Fibroblast of the aortic adventitia (primary cell): ENCODE measurements around the gene COL4A6. TPM values are rescaled to one million over a fixed set of nuclear protein-coding genes. Genes with fewer than 3 reads are reported as not detected.
A peak's percentile ranks its signal among the peaks of the same experiment; 100 is the strongest.

ENCODE experiments used
- DNase-seq: peaks from one replicate; pipeline ENCODE4 v3.0.0-alpha.2; 2010; ENCODE audit warnings: low read depth
- H3K4me3 ChIP-seq: 2 replicates; pipeline ENCODE4 v1.5.1; 2011; ENCODE audit warnings: low read depth, mild to moderate bottlenecking, control low read depth, low read length, moderate library complexity
- CTCF ChIP-seq: IDR thresholded peaks from 2 replicates; pipeline ENCODE4 v1.5.1; 2011; ENCODE audit warnings: mild to moderate bottlenecking, low read length, control low read depth, inconsistent platforms; ENCODE audit not compliant: insufficient read depth
- total RNA-seq: library from RNA; depleted of rRNA; stranded (reverse); fragments of >200 nt; gene quantifications from 2 replicates; pipeline ENCODE4 v1.2.3, GENCODE V29; 2012; ENCODE audit warnings: low replicate concordance

COL4A6 gene
- total RNA-seq, 1 donor: 2.2 TPM

GRCh38 chrX:108123591-108124366 lies 314.4 kb downstream of the COL4A6 start:
- DNase-seq: no peak
- TF ChIP-seq CTCF: no peak

GRCh38 chrX:108122748-108123147 lies 315.5 kb downstream of the COL4A6 start:
- peak; percentile 71 for DNase-seq

More at GRCh38 chrX:108123591-108124366, 314.4 kb downstream of the COL4A6 start:
- H3K4me3 ChIP-seq: no peak overlapping the region

GRCh38 chrX:108121291-108121690 lies 316.9 kb downstream of the COL4A6 start:
- no peak for DNase-seq
- no peak for TF ChIP-seq CTCF
- no peak overlapping the region for H3K4me3 ChIP-seq

More at GRCh38 chrX:108122748-108123147, 315.5 kb downstream of the COL4A6 start:
- H3K4me3 ChIP-seq: no peak overlapping the region
- no peak for TF ChIP-seq CTCF

- no peak for DNase-seq
- TF ChIP-seq CTCF: no peak
- no peak overlapping the region for H3K4me3 ChIP-seq
These were observed 320.2 kb downstream of the COL4A6 start for GRCh38 chrX:108117988-108118387.

- TF ChIP-seq CTCF: no peak
- no peak for DNase-seq
- H3K4me3 ChIP-seq: no peak overlapping the region
These were observed 323.7 kb downstream of the COL4A6 start for GRCh38 chrX:108114541-108114940.

Other genes with a start within 250 kb of the COL4A6 start
- 23.2 and 40.8 TPM in 2 replicates for gene COL4A5, start 1.4 kb upstream of the COL4A6 start, total RNA-seq